Bronchial epithelial cell (primary cell): Measurements from ENCODE around the gene SHROOM3. TPM values are rescaled to one million over a fixed set of nuclear protein-coding genes. Genes with fewer than 3 reads are reported as not detected.

ENCODE experiments used
- DNase-seq: peaks from one replicate; pipeline ENCODE4 v3.0.0-alpha.2; 2010; ENCODE audit warnings: low read depth
- FAIRE-seq: peaks from 2 replicates; lab custom pipeline; 2011; peaks lifted over from hg19 to GRCh38; lab: Jason Lieb, UNC
- H3K27me3 ChIP-seq: 2 replicates; pipeline ENCODE4 v1.5.1; 2011; ENCODE audit warnings: low read length; ENCODE audit not compliant: control insufficient read depth, insufficient read depth
- H3K36me3 ChIP-seq: 2 replicates; pipeline ENCODE4 v1.5.1; 2011; ENCODE audit warnings: low read length; ENCODE audit not compliant: control insufficient read depth, insufficient read depth
- H3K4me3 ChIP-seq: 2 replicates; pipeline ENCODE4 v1.5.1; 2011; ENCODE audit warnings: mild to moderate bottlenecking, low read depth, low read length, control low read depth
- CTCF ChIP-seq: IDR thresholded peaks from 2 replicates; pipeline ENCODE4 v1.5.1; 2011; ENCODE audit warnings: mild to moderate bottlenecking, moderate library complexity, low read length, control low read depth, inconsistent platforms; ENCODE audit not compliant: insufficient read depth, severe bottlenecking
- total RNA-seq: library from RNA; depleted of rRNA; stranded (reverse); fragments of >200 nt; gene quantifications from 2 replicates; pipeline ENCODE4 v1.2.1, GENCODE V29; 2014

Gene SHROOM3
- total RNA-seq, 1 donor from 2014 or later = 6.3 TPM

GRCh38 chr4:76688619-76689144 lies 253.7 kb downstream of the SHROOM3 start:
- Histone ChIP-seq H3K27me3 (no peaks in the 10 kb centered on the region), H3K36me3 (no peaks in the 10 kb centered on the region), H3K4me3 (peak overlapping the region; percentile 67)
- no peak for DNase-seq
- no peak for FAIRE-seq
- TF ChIP-seq CTCF = no peak

DNA sequence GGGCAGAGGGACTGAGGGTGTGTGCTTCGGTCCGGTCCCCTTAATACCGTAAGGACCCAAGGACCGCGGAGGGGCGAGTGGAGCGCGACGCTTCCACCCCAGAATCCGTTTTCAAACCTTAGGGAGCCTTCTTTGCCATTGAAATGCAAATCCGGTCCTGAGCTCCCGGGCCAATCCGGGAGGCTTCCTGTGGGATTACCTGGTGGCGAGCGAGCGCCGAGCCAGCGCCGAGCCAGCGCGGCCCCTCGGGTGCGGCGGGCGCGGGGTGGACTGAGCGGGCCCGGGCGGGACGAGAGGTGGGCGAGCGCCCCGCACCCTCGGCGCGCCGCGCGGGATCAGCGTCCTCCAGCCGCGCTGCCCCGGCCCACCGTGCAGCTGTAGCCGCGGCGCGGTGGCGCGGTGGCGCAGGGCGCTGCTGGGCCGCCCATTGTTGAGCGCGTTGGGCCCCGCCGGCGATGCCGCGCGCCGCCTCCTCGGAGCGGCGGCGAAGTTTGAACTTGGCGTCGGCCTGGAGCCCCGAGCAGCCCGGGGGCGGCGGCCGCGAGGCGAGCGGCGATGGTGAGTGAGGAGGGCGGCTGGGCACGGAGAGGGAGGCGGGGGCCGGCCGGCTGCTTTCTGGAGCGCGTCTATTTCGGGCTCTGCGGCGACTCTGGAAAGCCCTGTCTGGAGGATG lies 254.3 kb downstream of the SHROOM3 start:
- no peak for FAIRE-seq
- H3K4me3 ChIP-seq = peak overlapping the region; percentile 67
- H3K27me3 ChIP-seq = no peaks in the 10 kb centered on the region
- peak; percentile 57 for DNase-seq
- no peaks in the 10 kb centered on the region for H3K36me3 ChIP-seq
- TF ChIP-seq CTCF = no peak

DNA sequence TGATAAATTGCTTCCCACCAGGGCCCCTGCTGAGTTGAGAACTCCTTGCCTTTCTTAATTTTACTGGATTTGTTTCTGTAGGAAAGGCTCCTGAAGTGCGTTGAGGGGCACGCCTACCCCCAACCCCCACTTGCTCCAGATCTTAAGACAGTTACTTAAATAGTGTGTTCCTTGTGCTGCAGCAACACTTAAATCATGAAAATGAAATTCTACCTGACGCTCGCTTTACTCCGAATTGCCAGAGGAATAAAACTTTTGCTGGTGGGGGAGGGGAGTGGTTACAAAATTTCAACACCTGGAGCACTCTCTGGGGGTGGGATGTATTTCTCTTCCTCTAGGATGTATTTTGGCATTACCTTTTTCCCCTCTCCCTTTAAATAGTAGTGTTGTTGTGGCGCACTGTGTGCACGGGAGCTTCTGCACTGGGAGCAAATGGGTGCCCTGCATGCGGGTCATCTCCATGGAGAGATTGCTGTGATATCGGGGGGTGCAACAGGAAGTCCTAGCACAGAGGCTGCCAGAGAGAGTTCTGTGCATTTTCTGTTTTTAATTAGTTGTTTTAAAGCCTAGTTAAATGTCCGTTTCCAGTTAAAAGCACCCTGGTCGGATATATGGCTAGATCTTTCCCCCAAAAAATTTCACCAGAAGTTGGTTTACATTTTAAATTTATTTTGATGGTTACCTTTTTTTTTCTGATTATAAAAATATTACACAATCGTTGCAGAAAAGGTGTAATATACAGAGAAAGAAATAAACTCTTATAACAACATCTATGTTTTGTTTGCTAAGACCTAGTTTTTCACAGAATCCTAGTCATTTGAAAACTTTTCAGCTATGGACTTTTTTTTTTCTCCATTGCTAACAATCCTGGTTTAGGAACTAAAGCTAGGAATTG lies 255.2 kb downstream of the SHROOM3 start:
- H3K27me3 ChIP-seq = no peaks in the 10 kb centered on the region
- peak overlapping the region; percentile 67 for H3K4me3 ChIP-seq
- DNase-seq = peak; percentile 25
- H3K36me3 ChIP-seq = no peaks in the 10 kb centered on the region
- no peak for TF ChIP-seq CTCF
- no peak for FAIRE-seq

GRCh38 chr4:76690906-76691275 lies 255.9 kb downstream of the SHROOM3 start:
- no peak overlapping the region for H3K4me3 ChIP-seq
- no peak for FAIRE-seq
- no peak for TF ChIP-seq CTCF
- no peak for DNase-seq
- no peaks in the 10 kb centered on the region for H3K36me3 ChIP-seq
- H3K27me3 ChIP-seq = no peaks in the 10 kb centered on the region

DNA sequence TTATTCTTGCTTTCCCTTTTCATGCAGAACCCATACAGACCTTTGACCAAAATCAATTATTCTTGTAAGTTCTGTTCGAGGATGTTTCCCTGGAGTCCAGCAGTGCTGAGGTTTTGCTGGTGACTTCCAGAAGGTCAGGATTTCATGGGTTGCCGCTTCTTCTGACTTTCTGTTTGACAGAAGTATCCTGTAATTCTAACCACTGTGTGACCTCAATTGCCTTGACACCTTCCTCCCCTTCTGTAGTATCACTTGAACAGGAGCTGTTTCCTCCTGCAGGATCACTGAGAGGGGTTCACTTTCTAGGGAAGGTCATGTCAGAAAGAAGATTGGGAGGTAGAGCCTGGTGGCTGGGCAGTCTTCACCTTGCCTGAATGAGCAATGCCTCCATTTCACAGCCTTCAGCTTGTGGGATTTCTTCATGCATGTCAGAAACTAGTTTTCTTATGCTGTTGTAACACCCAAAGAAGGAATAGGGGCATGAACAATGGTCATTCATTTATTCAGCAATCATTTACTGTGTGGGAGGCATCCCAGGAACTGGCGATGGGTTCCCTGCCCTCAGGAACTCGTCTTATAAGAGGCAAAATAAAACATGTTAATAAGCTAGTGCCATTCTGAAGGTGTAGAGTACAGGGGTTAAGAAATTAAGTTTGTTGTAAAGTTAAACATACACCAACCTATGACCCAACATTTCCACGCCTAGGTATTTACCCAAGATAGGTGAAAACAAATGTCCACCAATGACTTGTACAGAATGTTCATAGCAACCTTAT lies 257.0 kb downstream of the SHROOM3 start:
- no peaks in the 10 kb centered on the region for H3K27me3 ChIP-seq
- H3K4me3 ChIP-seq = no peak overlapping the region
- no peaks in the 10 kb centered on the region for H3K36me3 ChIP-seq
- FAIRE-seq (no peak), DNase-seq (no peak)
- no peak for TF ChIP-seq CTCF
